HG03558 (cell line): Measurements from ENCODE around the gene FBN2.

Experiments used
- ATAC-seq: cut with Tn5 transposase; IDR thresholded peaks from one replicate; pipeline ENCODE4 v1.9.1; 2021; ENCODE audit warnings: moderate number of reproducible peaks; ENCODE audit not compliant: unreplicated experiment; ENCODE audit errors: extremely low read depth

FBN2 gene

DNA sequence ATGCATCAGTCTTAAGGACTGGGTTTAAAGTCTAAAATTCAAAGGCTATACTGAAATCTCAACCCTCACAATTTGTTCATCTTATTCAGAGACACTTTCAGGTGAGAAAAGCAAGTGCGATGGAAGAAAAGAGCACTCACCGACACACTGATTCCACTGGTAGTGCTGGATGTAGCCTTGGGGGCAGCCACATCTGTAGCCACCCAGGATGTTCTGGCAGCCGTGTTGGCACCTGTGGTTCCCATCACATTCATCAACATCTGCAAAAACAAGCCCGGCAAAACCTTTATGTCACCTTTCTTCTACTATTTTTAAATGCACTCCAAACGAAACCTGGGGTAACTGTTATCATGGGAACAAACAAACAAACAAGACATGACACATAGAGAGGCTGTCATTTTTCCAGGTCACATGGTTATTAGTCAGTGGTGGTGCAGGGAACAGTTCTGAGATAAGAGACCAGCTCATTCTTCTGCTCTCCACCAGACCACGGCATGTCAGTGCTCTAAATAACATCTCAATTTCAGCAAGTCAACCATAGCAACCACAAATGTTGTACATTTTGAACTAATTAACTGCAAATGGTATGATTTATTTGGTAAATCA lies 266.1 kb downstream of the FBN2 start:
- ATAC-seq: no peak

DNA sequence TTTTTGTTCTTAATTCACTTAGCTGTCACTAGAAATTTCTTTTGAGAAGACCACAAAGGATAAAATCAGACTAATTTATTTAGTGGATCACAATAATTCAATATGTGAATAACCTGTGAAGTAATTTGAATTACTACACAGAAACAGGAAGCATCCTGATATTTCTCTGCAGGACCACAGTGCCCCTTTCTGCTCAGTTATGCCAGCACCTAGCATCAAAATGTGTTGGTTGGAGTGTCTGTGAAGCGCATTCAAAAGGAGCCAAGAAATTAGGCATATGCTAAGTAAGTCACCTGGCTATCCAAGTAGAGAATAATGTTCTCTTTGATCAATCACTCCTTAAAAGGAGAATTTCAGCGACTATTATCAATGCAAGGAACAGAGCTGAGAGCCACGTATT lies 267.0 kb downstream of the FBN2 start:
- no peak for ATAC-seq

DNA sequence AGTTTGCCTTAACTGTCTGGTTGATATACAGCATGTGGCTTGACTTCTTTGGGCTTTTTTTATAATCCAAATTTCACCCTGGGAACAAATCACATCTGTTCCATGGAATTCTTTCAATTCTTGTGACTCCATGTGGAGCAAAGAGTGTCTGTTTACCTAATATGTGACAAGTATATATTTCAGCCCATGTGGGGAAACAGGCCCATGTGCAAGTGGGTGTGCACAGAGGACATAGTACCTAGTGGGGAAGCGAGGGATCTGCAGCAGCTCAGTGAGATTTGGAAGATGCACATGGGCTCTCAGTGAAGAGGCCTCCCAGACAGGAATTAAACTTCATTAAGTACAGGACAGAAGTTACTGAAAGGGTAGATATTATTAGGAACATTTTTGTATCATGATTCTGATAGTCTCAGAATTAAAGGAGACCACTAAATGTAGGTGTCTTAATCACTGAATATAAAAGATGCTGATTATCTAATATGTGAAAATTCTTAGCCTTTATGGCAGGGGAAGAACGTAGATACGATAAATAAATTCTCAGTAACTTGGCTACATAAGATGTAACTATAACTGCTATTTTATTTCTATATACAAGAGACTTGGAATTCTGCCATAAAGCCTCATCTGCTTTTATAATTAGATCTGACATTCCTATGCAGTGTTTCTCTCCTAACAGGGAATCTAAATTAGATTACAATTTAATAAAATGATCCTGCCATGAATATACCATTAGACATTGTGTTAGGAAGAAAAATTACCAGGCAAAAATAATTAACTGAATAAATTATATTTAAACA lies 273.3 kb downstream of the FBN2 start:
- no peak for ATAC-seq

DNA sequence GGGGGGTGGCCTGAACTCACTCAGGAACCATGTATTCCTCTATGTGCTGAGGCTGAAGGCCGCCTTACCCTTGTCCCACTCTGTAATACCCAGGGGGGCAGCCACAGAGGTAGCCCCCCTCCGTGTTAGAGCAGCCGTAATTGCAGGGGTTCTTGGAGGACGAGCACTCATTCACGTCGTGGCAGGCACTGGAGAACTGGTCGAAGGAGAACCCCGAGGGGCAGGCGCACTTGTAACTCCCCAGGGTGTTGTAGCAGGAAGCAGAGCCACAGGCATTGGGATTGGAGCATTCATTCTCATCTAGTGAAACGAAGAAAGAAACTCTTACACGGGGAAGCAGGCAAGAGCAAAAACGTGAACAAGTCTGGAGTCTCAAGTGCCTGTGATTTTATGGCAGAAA lies 274.7 kb downstream of the FBN2 start:
- no peak for ATAC-seq

DNA sequence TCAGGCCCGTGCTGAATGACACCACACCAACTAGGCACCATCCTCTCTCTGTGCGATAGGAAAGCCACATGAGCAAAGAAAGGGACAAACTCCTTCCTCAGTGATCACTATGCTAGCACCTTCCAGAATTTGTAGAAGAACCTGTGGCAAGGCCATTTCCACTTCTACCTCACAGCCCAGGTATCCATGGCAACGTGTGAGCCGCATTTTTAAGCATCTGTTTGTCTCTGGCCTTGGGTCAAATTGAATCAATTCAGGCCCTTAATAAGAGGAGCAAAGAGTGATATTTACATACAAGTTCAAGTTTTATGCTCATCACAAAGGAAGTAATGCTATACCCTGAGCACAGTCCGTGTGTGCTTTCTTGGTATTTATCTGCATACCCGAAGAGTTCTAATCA lies 275.1 kb downstream of the FBN2 start:
- no peak for ATAC-seq

DNA sequence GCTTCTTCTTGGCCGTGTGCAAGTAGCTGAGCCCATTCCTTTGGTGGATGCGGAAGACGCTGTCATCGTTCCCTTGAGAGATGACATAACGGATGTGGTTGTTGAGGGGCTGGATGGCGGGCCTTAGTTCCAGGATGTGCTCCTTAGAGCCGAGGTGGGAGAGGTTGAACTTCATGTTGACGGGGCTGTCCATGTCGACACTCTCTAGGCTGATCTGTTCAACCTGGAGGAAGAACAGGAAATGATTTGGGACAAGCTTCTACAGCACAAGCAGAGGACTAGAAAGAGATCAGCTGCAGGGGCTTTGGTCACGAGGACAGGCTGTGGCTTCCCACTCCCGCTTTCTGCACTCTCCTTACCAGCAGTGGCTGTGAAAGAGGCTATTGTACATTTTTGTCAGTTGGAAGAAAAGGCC lies 278.4 kb downstream of the FBN2 start:
- no peak for ATAC-seq

DNA sequence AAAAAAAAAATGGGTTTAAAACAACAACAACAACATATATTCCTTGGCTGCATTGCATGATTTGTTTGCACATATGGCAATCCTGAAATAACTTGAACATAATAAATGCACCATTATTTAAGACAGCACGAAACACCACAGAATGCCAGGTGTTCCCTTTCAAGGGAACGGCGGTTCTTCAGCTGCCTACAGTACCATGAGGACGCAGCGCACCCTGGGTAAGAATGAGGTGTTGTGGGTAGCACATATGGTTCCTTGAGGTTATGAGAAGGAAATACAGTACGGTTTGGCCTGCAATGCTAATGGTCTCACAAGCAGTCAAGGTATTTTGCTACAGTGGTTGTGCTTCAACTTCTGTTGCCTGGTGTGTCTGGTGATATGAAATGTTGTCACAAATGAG lies 279.7 kb downstream of the FBN2 start:
- no peak for ATAC-seq

DNA sequence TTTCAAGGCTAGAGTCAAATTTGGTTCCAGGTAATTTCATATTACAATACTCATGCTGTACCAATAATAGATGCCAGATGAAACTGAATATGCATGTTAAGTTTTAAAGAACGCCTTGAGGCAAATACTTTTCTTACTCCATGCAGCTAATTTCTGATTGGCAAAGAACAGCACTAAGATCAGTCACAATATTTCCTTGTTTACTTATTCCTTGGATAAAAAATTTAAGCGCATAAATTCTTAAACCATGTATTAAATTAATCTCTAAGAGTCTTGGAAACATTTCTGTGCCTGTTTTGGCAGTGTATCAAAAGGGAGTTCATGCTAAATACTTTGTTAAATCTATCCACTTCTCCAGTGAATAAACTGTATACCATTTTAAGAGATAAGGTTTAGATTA lies 281.0 kb downstream of the FBN2 start:
- no peak for ATAC-seq

DNA sequence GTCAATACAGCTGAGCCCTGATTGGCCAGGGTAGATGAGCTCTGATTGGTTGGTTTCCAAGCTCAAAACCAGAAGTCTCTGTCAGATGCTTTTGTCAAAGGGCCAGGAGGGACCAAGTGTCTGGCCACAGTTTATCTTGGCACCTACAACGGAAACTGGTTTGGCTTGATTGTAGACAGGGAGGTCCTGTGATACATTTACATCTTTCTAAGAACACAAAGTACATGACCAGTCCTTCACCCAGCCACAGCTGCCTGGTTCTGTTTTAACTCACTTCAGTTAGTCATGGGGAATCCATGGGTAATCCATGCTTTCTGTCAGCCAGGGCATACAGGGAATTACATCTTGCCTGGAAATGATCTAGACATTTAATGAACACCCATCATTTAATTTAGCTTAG lies 283.3 kb downstream of the FBN2 start:
- no peak for ATAC-seq

DNA sequence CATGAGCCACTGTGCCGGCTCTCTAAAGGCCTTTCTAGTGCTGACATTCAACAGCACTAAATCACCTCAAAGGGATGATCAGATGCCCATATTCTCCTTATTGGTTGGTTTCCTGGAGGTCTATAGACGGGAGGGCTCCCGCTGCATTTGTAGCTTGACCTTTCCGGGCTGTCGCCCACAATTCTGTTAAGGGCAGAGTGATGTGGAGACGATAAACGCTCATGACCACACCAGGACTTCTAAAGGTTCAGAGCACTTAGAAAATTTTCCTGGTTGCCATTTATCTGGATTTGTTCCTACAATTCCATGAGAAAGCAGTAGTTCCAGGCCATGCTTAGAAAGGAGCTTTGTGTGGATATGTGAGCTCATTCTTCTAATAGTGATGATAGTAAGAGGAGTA lies 284.2 kb downstream of the FBN2 start:
- no peak for ATAC-seq

DNA sequence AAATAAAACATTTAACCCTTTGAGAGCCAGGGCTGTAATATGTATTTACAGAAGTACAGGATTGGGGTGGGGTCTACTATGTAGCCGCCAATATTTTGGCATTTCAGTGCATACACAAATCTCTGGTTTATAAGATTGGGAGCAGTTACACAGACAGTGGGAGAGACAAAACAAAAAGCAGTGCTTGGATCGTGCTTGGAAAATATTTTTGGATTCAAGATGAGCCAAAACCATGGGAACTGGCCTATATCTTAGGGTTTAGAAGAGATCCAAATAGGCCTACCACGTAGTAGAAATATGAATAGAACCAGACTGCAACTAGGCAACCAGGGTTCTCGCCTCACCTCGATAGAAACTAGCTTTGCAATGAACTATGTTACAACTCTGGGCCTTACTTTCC lies 284.9 kb downstream of the FBN2 start:
- ATAC-seq: no peak

DNA sequence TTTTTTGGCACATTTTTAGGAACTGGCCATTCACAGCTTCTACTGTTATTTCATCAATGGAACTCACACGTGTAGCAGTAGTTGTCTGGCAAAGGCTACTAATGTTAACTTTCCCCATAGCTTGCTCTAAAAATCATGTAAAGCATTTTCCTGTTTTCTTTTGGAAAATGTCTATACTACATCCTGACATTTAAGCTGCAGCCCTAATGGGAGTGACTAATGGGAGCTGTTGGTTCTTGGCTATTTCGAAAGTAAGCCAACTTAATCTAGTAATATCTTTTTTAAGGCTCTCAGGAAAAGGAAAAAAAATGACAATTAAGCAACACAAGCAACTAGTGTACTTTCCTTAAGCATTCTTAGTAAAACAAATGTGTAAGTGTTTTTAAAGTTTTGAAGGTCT lies 285.3 kb downstream of the FBN2 start:
- ATAC-seq: no peak

DNA sequence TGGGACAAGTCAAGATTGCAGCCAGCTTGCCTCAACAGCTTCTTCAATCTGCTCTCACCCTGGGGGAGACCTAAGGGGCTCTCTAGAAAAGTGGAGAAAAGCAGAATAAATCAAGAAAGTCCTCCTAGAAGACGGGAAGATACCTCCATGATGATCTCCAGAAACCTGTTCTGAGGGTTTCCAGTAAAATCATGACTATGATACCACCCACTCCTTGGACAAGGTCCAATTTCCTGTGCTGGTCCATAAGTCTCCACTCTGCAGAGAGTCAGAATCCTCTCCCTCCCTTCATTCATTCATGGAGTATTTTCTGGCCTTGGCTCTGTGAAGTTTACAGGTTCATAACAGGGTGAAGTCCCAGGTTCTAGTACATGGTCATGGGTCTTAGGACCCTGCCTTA lies 285.8 kb downstream of the FBN2 start:
- no peak for ATAC-seq

DNA sequence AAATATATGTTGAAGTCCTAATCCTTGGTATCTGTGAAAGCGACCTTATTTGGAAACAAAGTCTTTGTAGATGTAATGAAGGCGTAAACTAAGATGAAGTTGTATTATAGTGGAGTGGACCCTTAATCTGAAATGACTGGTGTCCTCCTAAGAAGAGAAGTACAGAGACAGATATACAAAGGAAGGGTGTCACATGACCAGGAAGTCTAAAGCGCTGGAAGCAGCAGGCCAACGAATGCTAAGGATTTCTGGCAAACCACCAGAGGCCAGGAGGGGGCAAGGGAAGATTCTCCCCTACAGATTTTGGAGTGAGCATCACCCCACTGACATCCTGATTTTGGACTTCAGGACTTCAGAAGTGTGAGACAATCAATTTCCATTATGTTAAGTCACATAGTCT lies 292.1 kb downstream of the FBN2 start:
- no peak for ATAC-seq

DNA sequence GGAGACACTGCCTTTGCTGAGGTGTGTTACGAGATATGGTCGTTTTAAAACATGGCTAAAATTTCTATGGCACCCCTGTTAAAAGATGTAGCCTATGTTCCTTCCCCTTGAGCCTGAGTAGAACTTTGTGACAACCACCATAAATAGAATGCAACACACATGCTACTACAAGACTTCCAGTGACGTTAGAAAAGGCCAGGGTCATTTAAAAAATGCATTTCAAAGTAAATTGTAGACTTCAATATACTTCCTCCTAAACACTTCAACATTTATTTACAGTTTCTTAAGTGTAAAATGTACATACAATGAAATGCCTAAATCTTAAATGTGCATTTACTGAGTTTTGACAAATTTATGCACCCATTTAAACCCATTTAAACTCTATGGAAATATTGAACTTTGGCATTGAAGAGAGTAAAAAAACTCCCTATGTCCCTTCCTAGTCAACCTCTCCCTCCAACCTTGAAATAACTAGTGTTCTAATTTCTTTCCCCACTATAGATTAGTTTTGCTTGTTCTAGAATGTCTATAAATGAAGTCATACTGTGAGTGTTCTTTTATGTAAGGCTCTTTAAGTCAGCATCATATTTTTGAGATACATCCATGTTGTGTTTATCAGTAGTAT lies 294.0 kb downstream of the FBN2 start:
- no peak for ATAC-seq

DNA sequence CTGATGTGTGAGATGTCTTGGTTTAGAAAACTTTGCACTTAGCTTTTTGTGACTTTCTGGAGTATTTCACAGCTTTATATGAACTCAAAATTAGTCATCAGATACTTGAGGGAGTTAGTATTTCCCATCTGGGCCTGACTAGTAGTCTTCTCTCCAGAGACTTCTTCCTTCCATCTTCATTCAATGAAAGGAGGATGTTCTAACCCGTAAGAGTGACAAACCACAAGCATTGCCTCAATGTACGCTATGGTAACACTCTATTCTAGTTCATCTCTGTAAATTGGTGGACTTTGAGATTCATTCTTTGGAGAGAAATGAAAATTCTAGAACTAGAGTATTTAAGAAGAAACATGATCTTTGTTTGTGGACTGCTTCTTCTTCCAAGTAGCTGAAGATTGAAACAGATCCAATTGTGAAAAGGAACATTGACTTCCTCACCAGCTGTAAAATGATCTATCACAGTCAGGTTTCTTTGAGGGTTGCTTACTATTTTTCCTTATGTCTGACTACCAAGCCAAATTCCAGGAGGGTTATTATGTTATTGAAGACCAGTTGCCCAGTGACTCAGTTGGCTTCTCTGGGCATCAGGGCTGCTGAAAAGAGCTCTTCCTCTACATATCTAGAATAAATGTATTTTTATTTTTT lies 296.9 kb downstream of the FBN2 start:
- ATAC-seq: no peak

DNA sequence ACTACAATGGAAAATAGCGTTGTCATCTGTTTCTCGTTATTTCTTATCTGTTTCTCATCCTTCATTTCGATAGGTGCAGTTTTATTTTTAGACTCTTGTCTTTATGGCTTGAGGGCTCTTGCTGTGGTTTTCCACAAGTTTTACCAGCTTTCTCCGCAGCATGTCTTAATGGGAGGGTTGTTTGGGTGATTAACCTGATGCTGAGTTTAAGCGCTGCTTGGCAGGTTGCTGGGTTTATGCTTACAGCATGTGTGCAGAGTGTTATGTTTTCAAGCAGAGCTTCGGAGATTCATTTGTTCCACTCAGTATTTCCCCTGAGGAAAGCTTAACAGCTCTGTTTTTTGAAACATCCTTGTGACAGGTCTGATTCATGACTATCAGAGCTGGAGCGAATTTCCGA lies 300.5 kb downstream of the FBN2 start:
- no peak for ATAC-seq

DNA sequence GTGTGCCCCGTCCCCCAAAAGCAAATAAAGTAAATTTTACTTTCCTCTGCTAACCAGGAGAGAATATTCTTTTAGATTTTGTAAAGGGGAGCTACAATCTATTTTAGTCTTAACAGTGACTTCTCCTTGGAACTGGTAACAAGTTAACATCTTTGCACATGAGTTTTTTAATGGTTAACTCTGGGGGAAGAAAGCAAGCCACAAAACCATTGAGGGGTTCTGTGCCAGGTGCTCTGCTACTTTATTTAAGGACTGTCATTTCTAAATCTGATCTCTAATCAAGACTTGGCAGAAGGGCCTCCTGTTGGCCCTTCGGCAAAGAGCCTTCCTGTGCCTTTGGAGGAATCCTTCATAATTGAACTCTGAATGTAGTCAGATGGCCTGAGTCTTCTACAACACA lies 301.0 kb downstream of the FBN2 start:
- ATAC-seq: no peak

DNA sequence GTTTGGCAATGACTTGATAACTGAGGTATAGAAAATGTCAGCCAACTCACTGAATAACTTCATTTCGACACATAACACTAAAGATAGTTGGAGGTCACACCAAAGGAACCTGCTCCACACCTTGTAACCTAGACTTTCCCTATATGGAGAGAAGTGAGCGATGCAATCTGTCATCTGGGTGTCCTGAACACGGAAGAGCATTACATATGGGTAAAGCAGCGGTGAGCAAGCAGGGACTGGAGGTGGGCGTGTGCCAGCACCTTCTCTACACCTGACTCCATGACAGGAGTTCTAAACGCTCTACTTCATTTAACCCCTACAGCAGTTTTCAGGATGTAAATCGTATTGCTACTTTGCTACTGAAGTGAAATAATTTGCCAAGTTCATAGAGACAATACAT lies 301.7 kb downstream of the FBN2 start:
- no peak for ATAC-seq

DNA sequence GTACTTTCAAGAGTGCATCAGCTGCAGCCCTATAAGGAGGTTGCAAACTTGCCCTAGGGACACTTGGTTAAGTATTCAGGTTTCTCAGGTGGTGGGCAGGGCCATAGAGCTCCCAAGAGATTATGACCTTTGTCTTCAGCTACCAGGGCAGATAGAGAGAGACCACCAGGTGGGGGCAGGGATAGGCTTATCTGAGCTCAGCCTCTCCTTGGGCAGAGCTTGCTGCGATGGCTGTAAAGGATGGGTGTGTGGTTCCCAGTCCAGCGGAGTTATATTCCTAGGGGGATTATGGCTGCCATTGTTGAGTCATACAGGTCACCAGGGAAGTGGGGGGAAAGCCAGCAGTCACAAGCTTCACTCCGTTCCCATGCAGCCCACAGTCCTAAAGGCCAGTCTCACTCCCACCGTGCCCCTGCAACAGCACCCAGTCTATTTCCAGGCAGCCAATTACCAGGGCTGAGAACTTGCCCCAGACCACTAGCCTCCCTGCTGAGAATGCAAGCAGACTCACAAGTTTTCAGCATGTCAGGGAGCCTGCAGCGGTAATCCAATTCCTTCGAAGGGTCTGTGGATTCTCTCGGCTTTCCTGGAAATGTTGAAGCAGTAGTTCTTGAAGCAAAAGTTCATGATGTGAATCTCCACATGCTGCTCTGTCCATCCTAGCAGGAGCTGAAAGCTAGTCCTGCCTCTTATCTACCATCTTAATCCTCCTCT lies 303.0 kb downstream of the FBN2 start:
- no peak for ATAC-seq

DNA sequence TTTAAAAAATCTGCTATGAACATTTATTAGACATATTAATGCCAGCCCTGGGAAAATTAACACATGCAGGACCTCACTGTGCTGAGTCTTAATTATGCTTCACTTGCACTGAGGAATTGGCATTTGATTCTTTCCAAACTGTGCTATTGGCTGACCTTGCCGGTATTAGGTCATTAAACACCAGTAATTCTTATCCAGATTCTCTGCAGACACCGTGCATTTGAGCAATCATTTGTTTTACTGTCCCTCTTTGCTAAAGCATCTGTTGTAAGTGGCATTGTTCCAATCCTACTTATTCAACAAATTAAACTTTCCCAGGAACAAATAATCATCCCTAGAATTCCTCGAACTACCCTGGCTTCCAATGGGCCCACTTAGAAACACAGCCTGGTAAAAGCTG lies 309.5 kb downstream of the FBN2 start:
- no peak for ATAC-seq
